Neuronal stem cell (in vitro differentiated cells): ENCODE measurements around the gene XKR7.

Experiments used
- DNase-seq: peaks from one replicate; pipeline ENCODE4 v3.0.0-alpha.2; 2013; ENCODE audit warnings: low spot score
- H2AFZ ChIP-seq: one replicate; pipeline ENCODE4 v1.6.1; 2013; ENCODE audit warnings: mild to moderate bottlenecking, low read length, inconsistent platforms
- H2AK5ac ChIP-seq: 2 replicates; pipeline ENCODE4 v1.6.1; 2013; ENCODE audit warnings: low read depth, mild to moderate bottlenecking, inconsistent platforms, low read length, moderate library complexity, mixed read lengths
- H2BK120ac ChIP-seq: 2 replicates; pipeline ENCODE4 v1.6.1; 2013; ENCODE audit warnings: low read depth, mild to moderate bottlenecking, inconsistent platforms, low read length, moderate library complexity, mixed read lengths
- H2BK12ac ChIP-seq: one replicate; pipeline ENCODE4 v1.6.1; 2013; ENCODE audit warnings: low read length, inconsistent platforms
- H2BK15ac ChIP-seq: 2 replicates; pipeline ENCODE4 v1.6.1; 2013; ENCODE audit warnings: mild to moderate bottlenecking, low read length, inconsistent platforms, mixed read lengths
- H2BK5ac ChIP-seq: one replicate; pipeline ENCODE4 v1.6.1; 2013; ENCODE audit warnings: inconsistent platforms, mild to moderate bottlenecking, low read length, moderate library complexity
- H3K14ac ChIP-seq: one replicate; pipeline ENCODE4 v1.6.1; 2013; ENCODE audit warnings: low read length, inconsistent platforms
- H3K18ac ChIP-seq: 2 replicates; pipeline ENCODE4 v1.6.1; 2013; ENCODE audit warnings: low read length, inconsistent platforms
- H3K23ac ChIP-seq: 2 replicates; pipeline ENCODE4 v1.6.1; 2013; ENCODE audit warnings: low read depth, mild to moderate bottlenecking, mixed read lengths, low read length, inconsistent platforms; ENCODE audit not compliant: poor library complexity
- H3K27ac ChIP-seq: replicated peaks from 3 replicates; pipeline ENCODE4 v1.5.1; 2013; ENCODE audit warnings: low read length, inconsistent platforms
- H3K27me3 ChIP-seq, 3 experiments: 2 replicates each; pipeline ENCODE4 v1.6.1; 2013; ENCODE audit warnings: low read length in 3 of 3, mild to moderate bottlenecking in 2 of 3, inconsistent platforms in 1 of 3, low read depth in 1 of 3, mixed read lengths in 1 of 3, moderate library complexity in 1 of 3; ENCODE audit not compliant: control insufficient read depth in 3 of 3, insufficient read depth in 3 of 3
- H3K36me3 ChIP-seq, 2 donors: replicated peaks in 1 of 2; 2 replicates each; pipeline ENCODE4 v1.6.1; 2013; ENCODE audit warnings: low read length in 2 of 2; ENCODE audit not compliant: control insufficient read depth in 2 of 2, insufficient read depth in 2 of 2
- H3K4ac ChIP-seq: 2 replicates; pipeline ENCODE4 v1.6.1; 2013; ENCODE audit warnings: inconsistent platforms, mild to moderate bottlenecking, low read length, moderate library complexity
- H3K4me1 ChIP-seq, 2 donors: 1 replicate in 1 of 2; 2 replicates in 1 of 2; pipeline ENCODE4 v1.6.1; 2013; ENCODE audit warnings: low read length in 2 of 2, low read depth in 1 of 2; ENCODE audit not compliant: control insufficient read depth in 2 of 2, insufficient read depth in 1 of 2
- H3K4me2 ChIP-seq: one replicate; pipeline ENCODE4 v1.6.1; 2013; ENCODE audit warnings: mild to moderate bottlenecking, low read length, inconsistent platforms; ENCODE audit not compliant: insufficient read depth, poor library complexity, severe bottlenecking
- H3K4me3 ChIP-seq, 2 donors: 2 replicates each; pipeline ENCODE4 v1.5.1; 2013; ENCODE audit warnings: low read length in 2 of 2, mild to moderate bottlenecking in 2 of 2, inconsistent platforms in 1 of 2, moderate library complexity in 1 of 2
- H3K79me1 ChIP-seq: one replicate; pipeline ENCODE4 v1.6.1; 2013; ENCODE audit warnings: low read depth, mild to moderate bottlenecking, inconsistent platforms, low read length, moderate library complexity
- H3K9ac ChIP-seq: one replicate; pipeline ENCODE4 v1.6.1; 2013; ENCODE audit warnings: mild to moderate bottlenecking, low read depth, low read length, inconsistent platforms; ENCODE audit not compliant: poor library complexity
- H3K9me3 ChIP-seq, 2 donors: replicated peaks in 1 of 2; 2 replicates each; pipeline versions ENCODE3 to v1.6.1; 2013; ENCODE audit warnings: low read length in 2 of 2, mild to moderate bottlenecking in 2 of 2, inconsistent platforms in 1 of 2, low read depth in 1 of 2, mixed read lengths in 1 of 2, moderate library complexity in 1 of 2; ENCODE audit not compliant: control insufficient read depth in 2 of 2, insufficient read depth in 1 of 2
- H4K8ac ChIP-seq: one replicate; pipeline ENCODE4 v1.6.1; 2013; ENCODE audit warnings: low read depth, mild to moderate bottlenecking, inconsistent platforms, low read length, moderate library complexity
- H4K91ac ChIP-seq: one replicate; pipeline ENCODE4 v1.6.1; 2013; ENCODE audit warnings: low read length, low read depth, mild to moderate bottlenecking, inconsistent platforms; ENCODE audit not compliant: poor library complexity
- WGBS, 2 donors: extraction: QIAGEN DNeasy Blood & Tissue Kit; methylation state at CpG; one replicate each; pipeline ENCODE4 v1.1.7; 2013; ENCODE audit warnings: missing lambda C conversion rate in 2 of 2, mixed read lengths in 1 of 2; ENCODE audit not compliant: insufficient read length in 2 of 2, insufficient replicate concordance in 1 of 2; ENCODE audit errors: extremely low coverage in 2 of 2; 5-methylcytosine and 5-hydroxymethylcytosine counted together

The XKR7 gene

DNA sequence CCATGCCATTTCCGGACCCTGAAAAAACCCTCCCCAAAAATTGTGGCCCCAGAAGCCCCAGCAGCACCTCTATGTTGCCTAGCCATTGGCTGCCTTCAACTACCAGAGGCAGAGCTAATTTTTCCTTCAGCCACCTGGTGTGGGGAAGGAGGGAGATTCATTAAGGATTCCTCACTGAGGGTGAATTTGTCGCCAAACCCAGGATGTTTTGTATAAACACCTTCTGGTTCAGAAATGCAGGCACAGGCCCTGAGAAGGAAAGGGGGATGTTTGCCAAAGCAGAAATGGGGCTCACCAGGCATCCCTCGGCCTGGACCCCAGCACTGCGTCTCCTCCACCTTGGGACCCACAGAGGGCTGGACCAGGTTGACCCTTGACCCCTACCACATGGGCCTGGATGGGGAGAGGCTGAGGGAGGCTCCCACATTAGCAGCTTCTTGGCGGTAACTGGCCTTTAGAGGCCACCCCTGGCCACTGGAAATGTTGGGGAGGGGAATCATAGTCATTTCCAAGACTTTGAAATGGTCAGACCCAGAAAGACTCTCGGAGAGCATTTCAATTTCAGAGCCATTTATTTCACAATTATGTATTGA is 14.3 kb upstream of the XKR7 start:
- Histone ChIP-seq H3K4ac (no peak overlapping the region), H3K4me3 (no peak overlapping the region), H3K36me3 (peaks cover 6 to 21% of the 10 kb centered on the region in 2 donors), H3K27me3 (peaks cover 0 to 13% (median 0%) of the 10 kb centered on the region in 3 experiments), H2BK15ac (no peak overlapping the region), H3K4me2 (no peak overlapping the region), H4K91ac (no peak overlapping the region), H3K27ac (no peak overlapping the region), H3K9ac (no peak overlapping the region), H2AK5ac (peak overlapping the region; percentile 10), H3K14ac (no peak overlapping the region), H3K4me1 (peaks cover 5 to 6% of the 10 kb centered on the region in 2 donors), H2BK5ac (no peak overlapping the region), H2AFZ (no peak overlapping the region), H3K79me1 (peaks cover 6% of the 10 kb centered on the region), H2BK12ac (no peak overlapping the region), H4K8ac (no peak overlapping the region), H3K18ac (no peak overlapping the region), H2BK120ac (no peak overlapping the region), H3K9me3 (peaks cover 0 to under 1% of the 10 kb centered on the region in 2 donors), H3K23ac (no peak overlapping the region)
- WGBS, 2 donors: no CpG with 5 or more reads among the region's 6 CpGs
- DNase-seq: no peak

GRCh38 chr20:31954500-31954899 is 13.5 kb upstream of the XKR7 start:
- no peak overlapping the region for H3K9ac ChIP-seq
- H3K27ac ChIP-seq: no peak overlapping the region
- H2AFZ ChIP-seq: no peak overlapping the region
- no peak overlapping the region for H2BK5ac ChIP-seq
- no peaks in the 10 kb centered on the region for H3K9me3 ChIP-seq
- H3K14ac ChIP-seq: no peak overlapping the region
- H3K4me2 ChIP-seq: no peak overlapping the region
- no peak overlapping the region for H2BK12ac ChIP-seq
- peaks cover 4 to 12% of the 10 kb centered on the region in 2 donors for H3K36me3 ChIP-seq
- H2BK15ac ChIP-seq: no peak overlapping the region
- H4K91ac ChIP-seq: no peak overlapping the region
- no peak for DNase-seq
- no peak overlapping the region for H2BK120ac ChIP-seq
- H3K27me3 ChIP-seq: peaks cover 0 to 13% (median 0%) of the 10 kb centered on the region in 3 experiments
- H3K18ac ChIP-seq: no peak overlapping the region
- H3K4me3 ChIP-seq: no peak overlapping the region
- peaks cover 5 to 6% of the 10 kb centered on the region in 2 donors for H3K4me1 ChIP-seq
- H4K8ac ChIP-seq: no peak overlapping the region
- peaks cover 6% of the 10 kb centered on the region for H3K79me1 ChIP-seq
- no peak overlapping the region for H3K23ac ChIP-seq
- no peak overlapping the region for H3K4ac ChIP-seq
- no peak overlapping the region for H2AK5ac ChIP-seq
- no CpG with 5 or more reads among the region's 1 CpG for WGBS, 2 donors

GRCh38 chr20:31956556-31957526 is 11.1 kb upstream of the XKR7 start:
- no CpG with 5 or more reads among the region's 11 CpGs for WGBS, 2 donors
- H3K27me3 ChIP-seq: peaks cover 0 to 29% (median 0%) of the 10 kb centered on the region in 3 experiments
- no peak overlapping the region for H3K4ac ChIP-seq
- no peak overlapping the region for H2AFZ ChIP-seq
- no peak overlapping the region for H3K18ac ChIP-seq
- no peak overlapping the region for H3K4me2 ChIP-seq
- H3K4me3 ChIP-seq: no peak overlapping the region
- no peaks in the 10 kb centered on the region for H3K9me3 ChIP-seq
- no peaks in the 10 kb centered on the region for H3K4me1 ChIP-seq
- H3K14ac ChIP-seq: no peak overlapping the region
- no peaks in the 10 kb centered on the region for H3K79me1 ChIP-seq
- H2AK5ac ChIP-seq: no peak overlapping the region
- no peaks in the 10 kb centered on the region for H3K36me3 ChIP-seq
- no peak overlapping the region for H2BK5ac ChIP-seq
- H2BK120ac ChIP-seq: no peak overlapping the region
- H3K23ac ChIP-seq: peak overlapping the region; percentile 6
- H2BK12ac ChIP-seq: no peak overlapping the region
- H3K27ac ChIP-seq: no peak overlapping the region
- H4K8ac ChIP-seq: peak overlapping the region; percentile 25
- no peak for DNase-seq
- peak overlapping the region; percentile 50 for H2BK15ac ChIP-seq
- no peak overlapping the region for H3K9ac ChIP-seq
- H4K91ac ChIP-seq: no peak overlapping the region

DNA sequence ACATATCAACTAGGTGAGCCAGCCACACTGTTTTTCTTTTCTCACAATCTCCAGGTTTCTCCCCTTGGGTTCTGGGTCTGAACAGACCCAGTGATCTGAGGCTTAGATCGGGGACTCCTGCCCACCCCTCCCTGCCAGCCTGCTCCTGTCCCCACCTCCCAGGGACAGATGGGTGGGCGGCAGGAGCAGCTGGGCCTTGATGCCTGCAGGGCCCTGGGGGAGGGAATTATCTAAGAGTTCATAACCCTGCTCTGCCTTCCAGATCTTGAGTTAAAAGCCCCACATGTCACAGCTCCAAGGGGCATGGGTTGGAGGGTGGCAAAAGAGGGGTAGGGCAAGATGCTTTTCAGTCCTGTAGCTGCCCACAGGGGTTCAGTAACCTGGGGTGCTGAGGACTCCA is 5.2 kb upstream of the XKR7 start:
- Histone ChIP-seq H4K91ac (no peak overlapping the region), H2AFZ (no peak overlapping the region), H3K14ac (no peak overlapping the region), H3K9me3 (no peaks in the 10 kb centered on the region), H3K36me3 (no peaks in the 10 kb centered on the region), H4K8ac (no peak overlapping the region), H2BK5ac (no peak overlapping the region), H2BK12ac (no peak overlapping the region), H3K27me3 (peaks cover 0 to 64% (median 4%) of the 10 kb centered on the region in 3 experiments), H3K4me2 (no peak overlapping the region), H3K9ac (no peak overlapping the region), H3K23ac (no peak overlapping the region), H2BK15ac (no peak overlapping the region), H3K79me1 (no peaks in the 10 kb centered on the region), H2AK5ac (no peak overlapping the region), H3K4ac (no peak overlapping the region), H3K4me1 (peaks cover 0 to 1% of the 10 kb centered on the region in 2 donors), H3K18ac (no peak overlapping the region), H2BK120ac (no peak overlapping the region), H3K4me3 (no peak overlapping the region), H3K27ac (no peak overlapping the region)
- no CpG with 5 or more reads among the region's 2 CpGs for WGBS, 2 donors
- DNase-seq: no peak
